AG09319 (cell line): Measurements from ENCODE around the gene INTS12.
"Not testable (repeated sequence)": the region's sequence is repeated elsewhere in the genome, so short reads cannot be mapped to it uniquely, and the experiment has no call there.

ENCODE experiments used
- DNase-seq: peaks from one replicate; pipeline ENCODE4 v3.0.0-alpha.2; 2010; ENCODE audit warnings: low read depth; ENCODE audit errors: extremely low read depth
- TF ChIP-seq, protein P1 (sequence below): IDR thresholded peaks from 2 replicates; pipeline ENCODE4 v1.5.1; 2011; ENCODE audit warnings: low read depth, mild to moderate bottlenecking, inconsistent platforms, low read length, moderate library complexity

The INTS12 gene

DNA sequence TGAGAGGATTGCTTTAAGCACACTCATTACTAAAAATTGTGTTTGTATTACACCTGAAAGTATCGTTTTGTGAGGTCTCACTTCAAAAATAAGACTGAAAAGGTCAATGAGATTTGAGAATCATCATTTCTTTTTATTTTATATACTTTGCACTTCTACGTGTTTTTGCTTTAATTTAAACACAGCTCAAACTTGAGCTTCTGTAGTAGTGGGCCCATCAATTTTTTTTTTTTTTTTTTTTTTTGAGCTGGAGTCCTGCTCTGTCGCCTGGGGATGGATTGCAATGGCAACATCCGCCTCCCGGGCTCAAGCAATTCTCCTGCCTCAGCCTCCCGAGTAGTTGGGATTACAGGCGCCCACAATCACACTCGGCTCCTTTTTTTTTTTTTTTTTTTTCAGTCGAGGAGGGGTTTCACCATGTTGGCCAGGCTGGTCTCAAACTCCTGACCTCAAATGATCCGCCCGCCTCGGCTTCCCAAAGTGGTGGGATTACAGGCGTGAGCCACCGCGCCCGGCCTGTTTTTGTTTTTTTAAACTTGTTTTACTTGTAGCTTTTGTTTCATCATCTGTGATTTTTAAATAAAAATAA, 1.6 kb upstream of the INTS12 start:
- TF ChIP-seq, protein P1, sequence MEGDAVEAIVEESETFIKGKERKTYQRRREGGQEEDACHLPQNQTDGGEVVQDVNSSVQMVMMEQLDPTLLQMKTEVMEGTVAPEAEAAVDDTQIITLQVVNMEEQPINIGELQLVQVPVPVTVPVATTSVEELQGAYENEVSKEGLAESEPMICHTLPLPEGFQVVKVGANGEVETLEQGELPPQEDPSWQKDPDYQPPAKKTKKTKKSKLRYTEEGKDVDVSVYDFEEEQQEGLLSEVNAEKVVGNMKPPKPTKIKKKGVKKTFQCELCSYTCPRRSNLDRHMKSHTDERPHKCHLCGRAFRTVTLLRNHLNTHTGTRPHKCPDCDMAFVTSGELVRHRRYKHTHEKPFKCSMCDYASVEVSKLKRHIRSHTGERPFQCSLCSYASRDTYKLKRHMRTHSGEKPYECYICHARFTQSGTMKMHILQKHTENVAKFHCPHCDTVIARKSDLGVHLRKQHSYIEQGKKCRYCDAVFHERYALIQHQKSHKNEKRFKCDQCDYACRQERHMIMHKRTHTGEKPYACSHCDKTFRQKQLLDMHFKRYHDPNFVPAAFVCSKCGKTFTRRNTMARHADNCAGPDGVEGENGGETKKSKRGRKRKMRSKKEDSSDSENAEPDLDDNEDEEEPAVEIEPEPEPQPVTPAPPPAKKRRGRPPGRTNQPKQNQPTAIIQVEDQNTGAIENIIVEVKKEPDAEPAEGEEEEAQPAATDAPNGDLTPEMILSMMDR: no peak
- DNase-seq: no peak

DNA sequence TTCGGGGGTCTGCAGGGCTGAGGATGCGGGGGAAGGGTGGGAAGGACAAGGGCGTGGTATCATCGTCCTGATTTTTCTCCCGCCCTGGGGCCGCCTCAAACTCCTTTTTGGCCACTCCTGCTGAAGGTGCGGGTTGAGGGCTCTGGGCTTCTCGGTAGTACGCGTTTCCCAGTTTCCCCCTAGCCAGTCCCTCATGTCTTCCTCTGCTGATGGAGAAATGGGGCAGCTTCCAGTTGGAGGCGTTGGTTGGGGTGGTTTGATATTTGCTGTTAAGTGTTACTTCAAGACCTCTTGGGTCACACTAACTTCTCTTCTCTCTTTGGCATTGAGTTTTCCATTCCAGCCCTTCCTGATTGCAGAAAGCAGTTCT, 577 bp upstream of the INTS12 start:
- no peak for DNase-seq
- TF ChIP-seq, protein P1: no peak

DNA sequence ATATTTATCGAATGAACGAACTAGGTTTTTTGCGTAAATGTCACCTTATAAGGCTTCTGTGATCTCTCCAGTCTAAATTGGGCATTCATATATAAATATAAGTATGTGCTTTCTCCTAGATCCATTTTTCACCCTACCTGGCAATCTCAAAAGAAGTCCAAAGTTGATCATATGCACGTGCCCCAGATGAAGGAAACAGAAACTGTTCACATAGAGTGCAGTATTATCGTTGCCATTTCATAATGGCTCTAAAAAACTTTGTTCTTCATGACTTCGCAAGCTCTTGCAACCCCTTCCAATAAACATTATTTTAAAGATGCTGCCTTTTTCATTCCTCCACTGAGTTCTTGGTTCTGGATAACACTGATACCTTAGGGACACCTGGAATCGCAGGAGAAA, 708 bp downstream of the INTS12 start:
- DNase-seq: no peak
- TF ChIP-seq, protein P1: no peak

DNA sequence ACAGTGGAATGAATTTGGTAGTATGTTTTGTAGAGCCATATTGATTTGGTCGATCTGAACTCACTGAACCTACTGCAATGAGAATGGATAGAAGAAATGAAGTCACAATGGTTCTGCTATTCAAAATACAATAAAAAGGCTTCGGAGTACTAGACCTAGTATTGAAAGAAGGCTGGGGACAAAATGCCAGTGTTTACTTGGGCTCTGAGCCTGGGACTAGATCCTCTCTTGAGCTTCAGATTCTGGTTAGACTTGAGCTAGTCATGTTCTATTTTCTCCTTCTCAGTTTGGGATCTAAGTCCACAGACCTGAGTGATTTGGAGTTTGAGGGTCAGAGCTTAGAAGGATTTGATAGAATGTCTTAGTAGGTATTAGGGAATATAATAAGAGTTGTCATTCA, 9.9 kb downstream of the INTS12 start:
- TF ChIP-seq, protein P1: no peak
- no peak for DNase-seq

DNA sequence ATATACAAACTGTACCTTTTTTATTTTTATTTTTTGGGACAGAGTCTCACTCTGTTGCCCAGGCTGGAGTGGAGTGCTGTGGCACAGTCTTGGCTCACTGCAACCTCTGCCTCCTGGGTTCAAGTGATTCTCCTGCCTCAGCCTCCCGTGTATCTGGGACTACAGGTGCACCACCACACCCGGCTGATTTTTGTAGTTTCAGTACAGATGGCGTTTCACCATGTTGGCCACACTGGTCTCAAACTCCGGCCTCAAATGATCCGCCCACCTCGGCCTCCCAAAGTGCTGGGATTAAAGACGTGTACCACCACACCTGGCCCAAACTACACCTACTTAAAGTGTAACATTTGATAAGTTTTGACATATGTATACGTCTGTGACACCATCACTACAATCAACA, 12.7 kb downstream of the INTS12 start:
- not testable (repeated sequence) for DNase-seq

DNA sequence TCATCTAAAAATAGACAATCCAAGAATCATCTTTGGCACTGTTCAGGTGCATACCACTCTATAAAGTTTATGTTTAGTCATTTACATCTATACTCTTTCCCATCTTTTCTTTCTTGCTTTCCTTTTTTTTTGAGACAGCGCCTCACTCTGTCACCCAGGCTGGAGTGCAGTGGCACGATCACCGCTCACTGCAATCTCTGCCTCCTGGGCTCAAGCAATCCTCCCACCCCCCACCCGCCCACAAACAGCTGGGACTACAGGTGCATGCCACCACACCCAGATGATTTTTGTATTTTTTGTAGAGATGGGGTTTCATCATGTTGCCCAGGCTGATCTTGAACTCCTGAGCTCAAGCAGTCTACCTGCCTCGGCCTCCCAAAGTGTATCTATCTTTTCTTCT, 13.7 kb downstream of the INTS12 start:
- DNase-seq: not testable (repeated sequence)

DNA sequence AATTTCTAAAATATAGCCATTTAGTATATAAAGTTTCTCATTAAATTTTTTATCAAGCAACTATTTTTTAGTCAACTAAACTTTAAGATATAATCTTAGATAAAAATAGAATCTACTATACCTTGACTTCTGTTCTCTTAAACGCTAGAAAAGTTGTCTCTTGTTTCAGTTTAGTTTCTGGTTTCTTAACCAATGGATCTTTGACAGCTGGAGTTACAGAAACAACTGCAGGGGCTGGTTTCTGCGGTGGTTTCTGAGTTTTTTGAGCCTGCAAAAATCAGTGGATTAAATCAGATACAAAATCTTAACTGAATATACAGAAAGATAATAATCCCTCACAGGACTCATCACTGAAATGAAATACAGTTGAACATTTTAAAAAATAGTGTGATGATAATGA, 21.9 kb downstream of the INTS12 start:
- no peak for DNase-seq
- TF ChIP-seq, protein P1: no peak

DNA sequence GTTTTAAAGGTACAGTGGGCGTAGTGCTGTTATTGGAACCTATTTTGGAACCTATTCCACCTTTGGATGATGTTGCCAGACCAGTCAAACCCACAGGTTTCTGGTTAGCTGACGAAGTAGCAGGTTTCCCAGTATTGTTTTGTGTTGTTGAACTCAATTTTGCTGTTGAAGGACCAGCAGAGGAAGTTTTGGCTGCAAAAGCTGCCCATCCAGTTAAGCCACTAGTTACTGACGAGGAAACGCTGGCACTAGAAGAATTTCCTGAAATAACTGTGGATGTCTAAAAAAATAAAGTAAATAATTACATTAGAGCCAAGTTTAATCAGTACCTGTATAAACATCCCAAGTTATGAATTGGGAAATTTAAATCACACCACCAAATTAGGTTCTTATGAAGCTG, 25.5 kb downstream of the INTS12 start:
- TF ChIP-seq, protein P1: no peak
- no peak for DNase-seq

DNA sequence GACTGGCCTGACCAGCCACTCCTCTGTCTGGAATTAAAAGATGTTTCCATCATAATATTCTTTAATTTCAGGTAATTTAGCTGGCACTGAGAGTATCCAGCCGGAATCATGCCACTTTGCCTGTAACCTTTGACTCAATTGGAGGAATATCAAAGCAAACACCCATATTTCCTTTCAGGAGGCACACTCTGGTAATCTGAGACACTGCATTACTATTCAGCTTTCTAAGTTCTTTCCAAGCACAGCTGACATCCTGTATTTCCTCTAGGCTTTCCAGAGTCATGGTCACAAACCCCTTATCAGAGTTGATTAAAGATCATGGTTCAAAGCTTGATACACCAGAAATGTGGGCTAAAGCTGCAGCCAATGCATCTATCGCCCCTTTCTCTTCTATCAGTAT, 29.3 kb downstream of the INTS12 start:
- DNase-seq: no peak

More for the DNA sequence above, 29.3 kb downstream of the INTS12 start:
- TF ChIP-seq, protein P1: no peak
